IPS DF 19.7 (cell line): ENCODE results near the gene TMEM132C.
"Not testable (repeated sequence)": the region's sequence is repeated elsewhere in the genome, so short reads cannot be mapped to it uniquely, and the experiment has no call there.

Experiments
- DNase-seq: peaks from one replicate; pipeline ENCODE4 v3.0.0-alpha.2; 2013; ENCODE audit warnings: low read depth, low spot score

The TMEM132C gene

GRCh38 chr12:128267131-128267622 is at the start of gene TMEM132C:
Gene TMEM132C, plus strand, starts transcription at chr12:128267170. Its CDS starts 233 bp downstream, at chr12:128267403.
- DNase-seq: no peak

- no peak for DNase-seq
These were observed 42.7 kb upstream of the TMEM132C start for GRCh38 chr12:128224226-128224625.

GRCh38 chr12:128228581-128228980 is 38.4 kb upstream of the TMEM132C start:
- DNase-seq: no peak

GRCh38 chr12:128235635-128236417 is 31.1 kb upstream of the TMEM132C start:
- DNase-seq: no peak

- no peak for DNase-seq
These were observed 30.4 kb upstream of the TMEM132C start for GRCh38 chr12:128236525-128236924.

GRCh38 chr12:128240745-128241144 is 26.2 kb upstream of the TMEM132C start:
- no peak for DNase-seq

- no peak for DNase-seq
These were observed 21.8 kb upstream of the TMEM132C start for GRCh38 chr12:128245121-128245520.

GRCh38 chr12:128245905-128246304 is 21.1 kb upstream of the TMEM132C start:
- DNase-seq: no peak

GRCh38 chr12:128250096-128250495 is 16.9 kb upstream of the TMEM132C start:
- no peak for DNase-seq

GRCh38 chr12:128253829-128254228 is 13.1 kb upstream of the TMEM132C start:
- DNase-seq: not testable (repeated sequence)

GRCh38 chr12:128258866-128259555 is 8.0 kb upstream of the TMEM132C start:
- DNase-seq: no peak

- DNase-seq: no peak
These were observed 7.4 kb upstream of the TMEM132C start for GRCh38 chr12:128259556-128260070.

- DNase-seq: no peak
These were observed 5.2 kb upstream of the TMEM132C start for GRCh38 chr12:128261757-128262156.

- DNase-seq: no peak
These were observed 1.4 kb upstream of the TMEM132C start for GRCh38 chr12:128265566-128265965.

- DNase-seq: no peak
These were observed 884 bp upstream of the TMEM132C start for GRCh38 chr12:128266086-128266485.

GRCh38 chr12:128266541-128267130 is 334 bp upstream of the TMEM132C start:
- DNase-seq: no peak

- DNase-seq: no peak
These were observed 845 bp downstream of the TMEM132C start for GRCh38 chr12:128267651-128268378.

- DNase-seq: no peak
These were observed 1.5 kb downstream of the TMEM132C start for GRCh38 chr12:128268379-128268995.

GRCh38 chr12:128269181-128269591 is 2.2 kb downstream of the TMEM132C start:
- DNase-seq: no peak

- DNase-seq: no peak
These were observed 9.5 kb downstream of the TMEM132C start for GRCh38 chr12:128276471-128276870.

- DNase-seq: no peak
These were observed 20.0 kb downstream of the TMEM132C start for GRCh38 chr12:128286970-128287369.
